HG03066 (cell line): Measurements from ENCODE around the gene SLC2A6.

Source experiments
- ATAC-seq: cut with Tn5 transposase; IDR thresholded peaks from one replicate; pipeline ENCODE4 v1.9.1; 2021; ENCODE audit warnings: low read depth; ENCODE audit not compliant: unreplicated experiment

Gene SLC2A6

GRCh38 chr9:133496861-133497842, 18.3 kb upstream of the SLC2A6 start:
- no peak for ATAC-seq

- no peak for ATAC-seq
Observed at GRCh38 chr9:133495327-133496293, 16.7 kb upstream of the SLC2A6 start.

GRCh38 chr9:133494636-133495326, 15.9 kb upstream of the SLC2A6 start:
- ATAC-seq = no peak

GRCh38 chr9:133493845-133494540, 15.1 kb upstream of the SLC2A6 start:
- ATAC-seq = no peak

- ATAC-seq = no peak
Observed at GRCh38 chr9:133493428-133493827, 14.5 kb upstream of the SLC2A6 start.

GRCh38 chr9:133492061-133493021, 13.4 kb upstream of the SLC2A6 start:
- no peak for ATAC-seq

GRCh38 chr9:133491656-133491925, 12.7 kb upstream of the SLC2A6 start:
- no peak for ATAC-seq

GRCh38 chr9:133490865-133491655, 12.2 kb upstream of the SLC2A6 start:
- ATAC-seq = no peak

GRCh38 chr9:133490201-133490681, 11.3 kb upstream of the SLC2A6 start:
- no peak for ATAC-seq

GRCh38 chr9:133489253-133490190, 10.6 kb upstream of the SLC2A6 start:
- ATAC-seq = no peak

- ATAC-seq = no peak
Observed at GRCh38 chr9:133488686-133489252, 9.9 kb upstream of the SLC2A6 start.

GRCh38 chr9:133487331-133487725, 8.4 kb upstream of the SLC2A6 start:
- no peak for ATAC-seq

GRCh38 chr9:133485531-133486260, 6.8 kb upstream of the SLC2A6 start:
- ATAC-seq = no peak

GRCh38 chr9:133484671-133485437, 6.0 kb upstream of the SLC2A6 start:
- no peak for ATAC-seq

- no peak for ATAC-seq
Observed at GRCh38 chr9:133483611-133484010, 4.7 kb upstream of the SLC2A6 start.
